ENCODE results near the gene DGKI. TPM values are rescaled to one million over a fixed set of nuclear protein-coding genes. Genes with fewer than 3 reads are reported as not detected.
A peak's percentile ranks its signal among the peaks of the same experiment; 100 is the strongest.

The DGKI gene
- total RNA-seq, 1 experiment from 2014 or later: 0.55 TPM

GRCh38 chr7:137882261-137882668 lies 35.5 kb upstream of the DGKI start:
- no peak overlapping the region; the same call in 1 of the 2 replicates for H3K14ac ChIP-seq (ENCODE audit: insufficient read depth, low read length)
- no peak overlapping the region for H2AFZ ChIP-seq (ENCODE audit: low read length)
- no peaks in the 10 kb centered on the region for H3K9me3 ChIP-seq (ENCODE audit: control insufficient read depth, low read depth, low read length)
- H3K79me1 ChIP-seq (ENCODE audit: insufficient read depth, low read depth, low read length, poor library complexity, severe bottlenecking): no peaks in the 10 kb centered on the region
- H2BK20ac ChIP-seq (ENCODE audit: low read depth, low read length, poor library complexity, severe bottlenecking): no peak overlapping the region
- no peaks in the 10 kb centered on the region for H4K20me1 ChIP-seq (ENCODE audit: control insufficient read depth, insufficient read depth, insufficient read length)
- Mint-ChIP-seq H3K9me3 (peaks cover 9 to 11% of the 10 kb centered on the region in 2 experiments), H3K36me3 (ENCODE audit: insufficient read depth in 1 of 3, low read depth in 3 of 3) (peaks cover 50 to 64% (median 61%) of the 10 kb centered on the region in 3 experiments), H3K4me3 (no peak overlapping the region), H3K27ac (peak overlapping the region in 1 of 3 experiments; percentile 34; a peak in 2 of 7 replicates), H3K4me1 (peaks cover 67 to 68% of the 10 kb centered on the region in 2 experiments), H3K27me3 (ENCODE audit: low read depth) (no peaks in the 10 kb centered on the region; the same call in 1 of the 2 replicates)
- peaks cover 22% of the 10 kb centered on the region for H3K4me1 ChIP-seq (ENCODE audit: insufficient read depth, low read length)
- no peak overlapping the region for H3K4ac ChIP-seq (ENCODE audit: low read depth, low read length)
- no peak overlapping the region for H3K18ac ChIP-seq (ENCODE audit: insufficient read length, low read depth, low read length)
- H2BK12ac ChIP-seq (ENCODE audit: insufficient read length, low read depth, low read length): no peak overlapping the region
- no peak overlapping the region for H2BK5ac ChIP-seq (ENCODE audit: insufficient read length, low read length)
- no peak overlapping the region for H3K9ac ChIP-seq (ENCODE audit: extremely low read depth, insufficient read length, low read length)
- no peak overlapping the region for H3K56ac ChIP-seq (ENCODE audit: insufficient read length, low read depth, low read length)
- no peak overlapping the region for H4K91ac ChIP-seq (ENCODE audit: insufficient read length, low read depth, low read length)
- TF ChIP-seq CTCF (conservative IDR thresholded peaks at IDR 0.05): no peak
- no peak overlapping the region for H4K8ac ChIP-seq (replicated peaks; ENCODE audit: insufficient read length, low read depth, low read length)
- H2AK5ac ChIP-seq (ENCODE audit: insufficient read length, low read length): no peak overlapping the region
- no peak overlapping the region for H3K27ac ChIP-seq (ENCODE audit: insufficient read length, low read depth, low read length)
- H3K23ac ChIP-seq (ENCODE audit: insufficient read length, low read depth, low read length): no peak overlapping the region
- no CpG with 5 or more reads among the region's 5 CpGs for WGBS (ENCODE audit: extremely low coverage, insufficient read length, low lambda C conversion rate)
- H3T11ph ChIP-seq (ENCODE audit: low read length): no peak overlapping the region
- no peaks in the 10 kb centered on the region for H3K27me3 ChIP-seq (ENCODE audit: insufficient read depth, low read length)
- no peak for DNase-seq
- H2BK15ac ChIP-seq (ENCODE audit: low read depth, low read length): no peak overlapping the region
- no peak overlapping the region for H2BK120ac ChIP-seq (ENCODE audit: low read depth, low read length, poor library complexity, severe bottlenecking)
- no peak overlapping the region for H4K5ac ChIP-seq (ENCODE audit: insufficient read length, low read depth, low read length)
- H3K79me2 ChIP-seq (ENCODE audit: insufficient read depth, low read length): no peaks in the 10 kb centered on the region
- no peaks in the 10 kb centered on the region for H3K23me2 ChIP-seq (ENCODE audit: insufficient read length, low read depth, low read length, poor library complexity, severe bottlenecking)
- no peak overlapping the region for H3K4me2 ChIP-seq (ENCODE audit: insufficient read depth, insufficient read length, low read length)
